ENCODE results near the gene TBC1D14. TPM values are rescaled to one million over a fixed set of nuclear protein-coding genes. Genes with fewer than 3 reads are reported as not detected.
"Not testable (repeated sequence)": the region's sequence is repeated elsewhere in the genome, so short reads cannot be mapped to it uniquely, and the experiment has no call there.

TBC1D14 gene
- total RNA-seq, 1 donor from 2014 or later, result 33.2 TPM

DNA sequence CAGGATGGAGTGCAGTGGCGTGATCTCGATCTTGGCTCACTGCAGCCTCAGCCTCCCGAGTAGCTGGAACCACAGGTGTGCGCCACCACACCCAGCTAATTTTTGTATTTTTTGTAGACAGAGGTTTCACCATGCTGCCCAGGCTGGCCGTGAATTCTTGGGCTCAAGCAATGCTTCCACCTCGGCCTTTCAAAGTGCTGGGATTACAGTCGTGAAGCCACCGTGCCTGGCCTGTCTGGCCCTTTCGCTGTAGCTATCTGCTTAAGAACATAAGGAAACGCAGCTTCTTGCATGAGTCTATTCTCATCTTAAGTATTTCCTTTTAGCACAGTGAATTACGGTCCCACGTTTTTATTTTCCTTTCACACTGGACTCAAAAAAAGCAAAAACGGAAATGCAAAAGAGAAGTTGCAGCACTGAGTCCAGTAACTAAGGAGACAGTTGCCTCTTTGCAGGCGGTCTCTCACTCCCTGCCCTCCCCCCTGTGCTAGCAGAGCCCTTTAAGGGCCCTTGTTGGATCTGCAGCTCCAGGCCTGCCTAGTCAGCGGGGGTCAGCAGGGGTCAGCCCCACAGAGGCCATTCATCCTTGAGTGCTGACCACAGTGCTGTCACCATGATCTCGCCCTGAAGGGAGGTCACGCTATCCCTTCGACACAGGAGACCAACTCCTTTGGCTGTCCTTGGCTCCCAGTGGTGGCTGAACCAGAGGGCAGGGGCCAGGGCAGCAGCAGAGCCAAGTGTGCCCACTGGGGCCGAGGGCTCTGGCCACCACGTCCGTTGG, 21.8 kb upstream of the TBC1D14 start:
- no peak for DNase-seq (ENCODE audit: extremely low spot score, unreplicated experiment)
- peaks cover 25% of the 10 kb centered on the region for H3K4me1 Mint-ChIP-seq (ENCODE audit: unreplicated experiment)
- H3K9me3 Mint-ChIP-seq (ENCODE audit: unreplicated experiment), result no peaks in the 10 kb centered on the region
- H3K27ac Mint-ChIP-seq (ENCODE audit: unreplicated experiment), result no peak overlapping the region
- TF ChIP-seq, protein P1, sequence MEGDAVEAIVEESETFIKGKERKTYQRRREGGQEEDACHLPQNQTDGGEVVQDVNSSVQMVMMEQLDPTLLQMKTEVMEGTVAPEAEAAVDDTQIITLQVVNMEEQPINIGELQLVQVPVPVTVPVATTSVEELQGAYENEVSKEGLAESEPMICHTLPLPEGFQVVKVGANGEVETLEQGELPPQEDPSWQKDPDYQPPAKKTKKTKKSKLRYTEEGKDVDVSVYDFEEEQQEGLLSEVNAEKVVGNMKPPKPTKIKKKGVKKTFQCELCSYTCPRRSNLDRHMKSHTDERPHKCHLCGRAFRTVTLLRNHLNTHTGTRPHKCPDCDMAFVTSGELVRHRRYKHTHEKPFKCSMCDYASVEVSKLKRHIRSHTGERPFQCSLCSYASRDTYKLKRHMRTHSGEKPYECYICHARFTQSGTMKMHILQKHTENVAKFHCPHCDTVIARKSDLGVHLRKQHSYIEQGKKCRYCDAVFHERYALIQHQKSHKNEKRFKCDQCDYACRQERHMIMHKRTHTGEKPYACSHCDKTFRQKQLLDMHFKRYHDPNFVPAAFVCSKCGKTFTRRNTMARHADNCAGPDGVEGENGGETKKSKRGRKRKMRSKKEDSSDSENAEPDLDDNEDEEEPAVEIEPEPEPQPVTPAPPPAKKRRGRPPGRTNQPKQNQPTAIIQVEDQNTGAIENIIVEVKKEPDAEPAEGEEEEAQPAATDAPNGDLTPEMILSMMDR (IDR thresholded peaks at IDR 0.05), result no peak
- H3K4me3 Mint-ChIP-seq (ENCODE audit: unreplicated experiment), result no peak overlapping the region
- H3K36me3 Mint-ChIP-seq (ENCODE audit: unreplicated experiment), result peaks cover 6% of the 10 kb centered on the region
- H3K27me3 Mint-ChIP-seq (ENCODE audit: unreplicated experiment), result no peaks in the 10 kb centered on the region

DNA sequence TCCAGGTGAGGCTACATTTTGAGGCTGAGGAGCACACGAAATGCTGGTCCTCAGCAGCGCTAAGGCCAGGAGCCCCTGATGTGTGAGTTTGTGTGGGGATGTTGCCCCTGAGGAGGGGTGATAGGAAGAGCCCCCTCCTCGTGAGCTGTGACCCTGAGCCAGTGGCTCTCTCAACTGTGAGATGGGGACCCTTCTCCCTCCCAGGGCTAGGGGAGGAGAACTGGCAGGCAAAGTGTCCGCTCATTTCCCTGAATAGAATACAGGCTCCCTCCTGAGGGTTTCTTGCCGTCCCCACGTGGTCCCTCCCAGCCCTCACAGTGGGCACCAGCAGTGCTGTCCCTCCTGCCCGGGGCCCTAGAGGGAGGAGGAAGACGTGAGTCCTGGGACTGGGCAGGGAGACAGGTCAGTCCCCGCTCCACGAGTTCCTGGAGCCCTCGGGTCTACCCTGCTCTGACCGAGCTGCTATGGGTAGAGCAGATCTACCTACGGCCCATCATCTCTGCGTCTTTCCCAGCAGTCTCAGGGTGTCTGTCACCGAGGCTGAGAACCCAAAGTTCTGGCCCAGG, 21.0 kb upstream of the TBC1D14 start:
- no peak for DNase-seq (ENCODE audit: extremely low spot score, unreplicated experiment)
- TF ChIP-seq, protein P1 (IDR thresholded peaks at IDR 0.05), result no peak
- no peak overlapping the region for H3K4me3 Mint-ChIP-seq (ENCODE audit: unreplicated experiment)
- H3K27me3 Mint-ChIP-seq (ENCODE audit: unreplicated experiment), result no peaks in the 10 kb centered on the region
- no peak overlapping the region for H3K27ac Mint-ChIP-seq (ENCODE audit: unreplicated experiment)
- no peaks in the 10 kb centered on the region for H3K36me3 Mint-ChIP-seq (ENCODE audit: unreplicated experiment)
- H3K9me3 Mint-ChIP-seq (ENCODE audit: unreplicated experiment), result no peaks in the 10 kb centered on the region
- peaks cover 29% of the 10 kb centered on the region for H3K4me1 Mint-ChIP-seq (ENCODE audit: unreplicated experiment)

DNA sequence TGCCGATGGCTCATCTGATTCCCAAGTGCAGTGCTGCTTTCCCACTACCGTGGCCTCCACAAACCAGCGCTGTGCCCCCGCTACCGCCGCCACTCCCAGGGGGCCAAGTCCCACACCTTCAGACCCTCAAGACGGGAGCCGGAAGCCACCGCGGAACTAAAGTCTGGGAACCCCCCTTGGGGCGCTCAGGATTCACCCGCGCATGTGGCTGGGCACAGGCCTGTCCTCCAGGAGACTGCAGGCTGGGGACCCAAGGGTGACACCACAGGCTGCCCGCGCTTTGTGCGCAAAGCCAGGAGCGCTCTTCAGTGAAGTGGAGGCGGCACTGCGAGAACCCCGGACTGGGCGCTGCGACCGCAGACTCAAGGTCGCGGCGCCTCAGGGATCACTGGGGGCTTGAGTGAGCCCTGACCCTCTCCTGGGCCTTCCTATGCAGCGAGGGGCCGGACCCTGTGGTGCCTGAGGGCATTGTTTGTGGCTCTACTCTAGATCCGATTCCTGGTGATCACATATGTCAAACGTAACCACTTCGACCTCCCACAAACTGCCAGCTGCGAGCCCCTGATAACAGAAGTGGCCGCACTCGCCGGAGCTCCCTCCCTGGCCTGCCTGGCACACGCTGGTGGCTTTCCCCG, 20.4 kb upstream of the TBC1D14 start:
- no peaks in the 10 kb centered on the region for H3K27me3 Mint-ChIP-seq (ENCODE audit: unreplicated experiment)
- H3K9me3 Mint-ChIP-seq (ENCODE audit: unreplicated experiment), result no peaks in the 10 kb centered on the region
- TF ChIP-seq, protein P1 (IDR thresholded peaks at IDR 0.05), result no peak
- H3K4me1 Mint-ChIP-seq (ENCODE audit: unreplicated experiment), result peaks cover 30% of the 10 kb centered on the region
- H3K27ac Mint-ChIP-seq (ENCODE audit: unreplicated experiment), result no peak overlapping the region
- DNase-seq (ENCODE audit: extremely low spot score, unreplicated experiment), result no peak
- no peaks in the 10 kb centered on the region for H3K36me3 Mint-ChIP-seq (ENCODE audit: unreplicated experiment)
- no peak overlapping the region for H3K4me3 Mint-ChIP-seq (ENCODE audit: unreplicated experiment)

DNA sequence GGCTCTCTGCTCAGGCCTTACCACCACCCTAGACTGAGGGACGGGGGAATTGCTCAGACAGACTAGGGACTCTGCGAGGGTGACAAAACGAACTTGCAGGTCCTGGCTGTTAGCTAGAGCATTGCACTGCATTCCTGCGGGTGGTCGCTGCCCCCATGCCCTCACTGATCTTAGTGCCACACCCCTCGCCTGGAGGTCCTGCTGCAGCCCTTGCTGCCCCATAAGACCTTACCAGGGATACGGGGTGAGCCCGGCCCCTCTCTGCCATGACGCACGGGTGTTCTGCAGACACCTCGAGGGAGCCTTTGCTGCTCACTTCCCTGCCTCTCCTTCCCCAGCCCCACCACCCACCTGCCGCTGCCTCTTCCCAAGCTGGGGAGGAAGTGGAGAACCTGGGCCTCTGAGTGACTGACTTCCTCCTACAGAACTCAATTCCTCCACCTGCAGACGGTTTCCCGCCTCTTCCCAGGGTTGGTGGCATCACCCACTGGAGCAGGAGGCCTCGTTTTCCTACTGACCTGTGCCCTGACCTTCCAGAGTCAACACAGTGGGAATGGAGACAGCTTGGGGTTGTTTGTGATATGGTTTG, 19.8 kb upstream of the TBC1D14 start:
- no peaks in the 10 kb centered on the region for H3K36me3 Mint-ChIP-seq (ENCODE audit: unreplicated experiment)
- TF ChIP-seq, protein P1 (IDR thresholded peaks at IDR 0.05), result no peak
- DNase-seq (ENCODE audit: extremely low spot score, unreplicated experiment), result no peak
- no peak overlapping the region for H3K4me3 Mint-ChIP-seq (ENCODE audit: unreplicated experiment)
- H3K27ac Mint-ChIP-seq (ENCODE audit: unreplicated experiment), result no peak overlapping the region
- no peaks in the 10 kb centered on the region for H3K9me3 Mint-ChIP-seq (ENCODE audit: unreplicated experiment)
- H3K27me3 Mint-ChIP-seq (ENCODE audit: unreplicated experiment), result no peaks in the 10 kb centered on the region
- H3K4me1 Mint-ChIP-seq (ENCODE audit: unreplicated experiment), result peaks cover 30% of the 10 kb centered on the region

DNA sequence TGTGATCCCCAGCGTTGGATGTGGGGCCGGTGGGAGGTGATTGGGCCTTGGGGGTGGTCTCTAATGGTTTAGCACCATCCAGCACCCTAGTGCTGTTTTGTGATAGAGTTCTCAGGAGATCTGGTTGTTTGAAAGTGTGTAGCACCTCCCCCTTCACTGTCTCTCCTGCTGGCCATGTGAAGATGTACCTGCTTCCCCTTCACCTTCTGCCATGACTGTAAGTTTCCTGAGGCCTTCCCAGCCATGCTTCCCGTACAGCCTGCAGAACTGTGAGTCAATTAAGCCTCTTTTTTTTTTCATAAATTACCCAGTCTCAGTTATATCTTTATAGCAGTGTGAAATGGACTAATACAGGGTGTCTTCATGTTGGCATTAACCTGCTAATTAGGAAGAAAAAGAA, 19.3 kb upstream of the TBC1D14 start:
- TF ChIP-seq, protein P1 (IDR thresholded peaks at IDR 0.05), result no peak
- Mint-ChIP-seq H3K36me3 (ENCODE audit: unreplicated experiment) (no peaks in the 10 kb centered on the region), H3K4me1 (ENCODE audit: unreplicated experiment) (peaks cover 30% of the 10 kb centered on the region), H3K27me3 (ENCODE audit: unreplicated experiment) (no peaks in the 10 kb centered on the region), H3K9me3 (ENCODE audit: unreplicated experiment) (no peaks in the 10 kb centered on the region), H3K4me3 (ENCODE audit: unreplicated experiment) (no peak overlapping the region), H3K27ac (ENCODE audit: unreplicated experiment) (no peak overlapping the region)
- DNase-seq (ENCODE audit: extremely low spot score, unreplicated experiment), result no peak

DNA sequence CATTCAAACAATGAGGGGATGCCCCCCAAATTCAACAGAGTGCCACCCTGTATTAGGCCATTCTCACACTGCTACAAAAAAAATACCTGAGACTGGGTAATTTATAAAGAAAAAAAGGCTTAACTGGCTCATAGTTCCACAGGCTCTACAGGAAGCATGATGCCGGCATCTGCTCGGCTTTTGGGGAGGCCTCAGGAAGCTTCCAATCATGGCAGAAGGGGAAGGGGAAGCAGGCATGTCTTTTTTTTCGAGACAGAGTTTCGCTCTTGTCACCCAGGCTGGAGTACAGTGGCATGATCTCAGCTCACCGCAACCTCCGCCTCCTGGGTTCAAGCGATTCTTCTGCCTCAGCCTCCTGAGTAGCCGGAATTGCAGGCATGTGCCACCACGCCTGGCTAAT, 18.7 kb upstream of the TBC1D14 start:
- H3K4me1 Mint-ChIP-seq (ENCODE audit: unreplicated experiment), result peaks cover 27% of the 10 kb centered on the region
- H3K4me3 Mint-ChIP-seq (ENCODE audit: unreplicated experiment); H3K27ac Mint-ChIP-seq (ENCODE audit: unreplicated experiment); H3K9me3 Mint-ChIP-seq (ENCODE audit: unreplicated experiment); H3K36me3 Mint-ChIP-seq (ENCODE audit: unreplicated experiment); H3K27me3 Mint-ChIP-seq (ENCODE audit: unreplicated experiment); DNase-seq (ENCODE audit: extremely low spot score, unreplicated experiment): not testable (repeated sequence)

Data from osteocyte (in vitro differentiated cells).